SK-N-SH treated with all-trans-retinoic acid at 6 μM for 48 hours (cell line): ENCODE data around the gene RNASEH1.
A peak's percentile ranks its signal among the peaks of the same experiment; 100 is the strongest.

Experiments
- BACH2 ChIP-seq: fragments of 250-450 bp; sonication (Bioruptor Pico); IDR thresholded peaks from 2 replicates; pipeline ENCODE4 v1.9.0; 2021; ENCODE audit warnings: mild to moderate bottlenecking, borderline replicate concordance
- CREB5 ChIP-seq: fragments of 250-450 bp; sonication (Bioruptor Pico); IDR thresholded peaks from 2 replicates; pipeline ENCODE4 v1.5.1; 2020; ENCODE audit warnings: low read depth, mild to moderate bottlenecking, moderate library complexity
- CSDC2 ChIP-seq: fragments of 250-450 bp; sonication (Bioruptor Pico); IDR thresholded peaks from 2 replicates; pipeline ENCODE4 v1.5.0; 2020; ENCODE audit warnings: mild to moderate bottlenecking, moderate library complexity
- CSRNP3 ChIP-seq: fragments of 250-450 bp; sonication (Bioruptor Pico); IDR thresholded peaks from 2 replicates; pipeline ENCODE4 v1.5.1; 2021; ENCODE audit warnings: mild to moderate bottlenecking, moderate library complexity
- ESRRG ChIP-seq: fragments of 250-450 bp; sonication (Bioruptor Pico); IDR thresholded peaks from 2 replicates; pipeline ENCODE4 v1.6.1; 2021; ENCODE audit warnings: mild to moderate bottlenecking
- GLIS3 ChIP-seq: fragments of 250-450 bp; sonication (Bioruptor Pico); IDR thresholded peaks from 2 replicates; pipeline ENCODE4 v1.5.0; 2020; ENCODE audit warnings: mild to moderate bottlenecking, moderate library complexity
- OSR1 ChIP-seq: fragments of 250-450 bp; sonication (Bioruptor Pico); IDR thresholded peaks from 2 replicates; pipeline ENCODE4 v1.8.0; 2022; ENCODE audit warnings: moderate library complexity, mild to moderate bottlenecking, inconsistent platforms
- PATZ1 ChIP-seq: fragments of 250-450 bp; sonication (Bioruptor Pico); IDR thresholded peaks from 2 replicates; pipeline ENCODE4 v1.8.0; 2020; ENCODE audit warnings: mild to moderate bottlenecking, moderate library complexity, borderline replicate concordance
- PPARA ChIP-seq: fragments of 250-450 bp; sonication (Bioruptor Pico); IDR thresholded peaks from 2 replicates; pipeline ENCODE4 v1.5.0; 2020; ENCODE audit warnings: mild to moderate bottlenecking, borderline replicate concordance
- RARB ChIP-seq: fragments of 250-450 bp; sonication (Bioruptor Pico); IDR thresholded peaks from 2 replicates; pipeline ENCODE4 v1.8.0; 2021; ENCODE audit warnings: mild to moderate bottlenecking, moderate library complexity
- ZFP3 ChIP-seq: fragments of 250-450 bp; sonication (Bioruptor Pico); IDR thresholded peaks from 2 replicates; pipeline ENCODE4 v1.5.0; 2020; ENCODE audit warnings: mild to moderate bottlenecking, moderate library complexity
- ZNF565 ChIP-seq: fragments of 450-650 bp; formaldehyde crosslinking; conservative IDR thresholded peaks from 2 replicates; pipeline ENCODE4 v1.5.0; 2020; ENCODE audit warnings: low read depth, mild to moderate bottlenecking, moderate library complexity
- ZNF70 ChIP-seq: fragments of 450-650 bp; formaldehyde crosslinking; IDR thresholded peaks from 2 replicates; pipeline ENCODE4 v1.5.0; 2020; ENCODE audit warnings: mild to moderate bottlenecking, moderate library complexity
- ZNF8 ChIP-seq: fragments of 450-650 bp; formaldehyde crosslinking; IDR thresholded peaks from 2 replicates; pipeline ENCODE4 v1.5.0; 2020; ENCODE audit warnings: mild to moderate bottlenecking, moderate library complexity

GRCh38 chr2:3558205-3559014 lies at the start of gene RNASEH1:
- TF ChIP-seq PATZ1 (CRISPR knock-in tag) (peak; percentile 73; the same call in 1 of the 2 replicates), ZFP3 (peak; percentile 72; the same call in 1 of the 2 replicates), ZNF8 (peak; percentile 40; the same call in 1 of the 2 replicates), ESRRG (no peak), GLIS3 (CRISPR knock-in tag) (no peak), RARB (CRISPR knock-in tag) (no peak), ZNF70 (CRISPR knock-in tag) (0 out of 2 replicates have a peak, but pooled peaks have one; percentile 21), CREB5 (CRISPR knock-in tag) (no peak), BACH2 (no peak), CSDC2 (CRISPR knock-in tag) (peak; percentile 89), PPARA (CRISPR knock-in tag) (no peak), OSR1 (CRISPR knock-in tag) (no peak), ZNF565 (CRISPR knock-in tag) (0 out of 2 replicates have a peak, but pooled peaks have one; percentile 27), CSRNP3 (CRISPR knock-in tag) (peak; percentile 68; the same call in 1 of the 2 replicates)
